Caco-2 (cell line): Measurements from ENCODE around the gene GPR22. TPM values are rescaled to one million over a fixed set of nuclear protein-coding genes. Genes with fewer than 3 reads are reported as not detected.

Experiments used
- BruUV-seq: library from RNA; stranded (reverse); fragments of 400-500 nt; replicated peaks from 2 replicates; lab custom pipeline; 2021; lab: Mats Ljungman, UMichigan
- CTCF ChIA-PET: fragments of 300-600 bp; sonication (Branson Sonifier 250); formaldehyde crosslinking; loops from one replicate; lab custom pipeline; 2022; ENCODE audit warnings: antibody characterized with exemption; lab: Charles Lee
- POLR2A ChIA-PET: fragments of 300-600 bp; sonication (Branson Sonifier 250); formaldehyde crosslinking; loops from one replicate; lab custom pipeline; 2022; ENCODE audit warnings: antibody characterized with exemption; lab: Charles Lee
- DNase-seq, 2 experiments: peaks; one replicate each; pipeline versions ENCODE4 v3.0.0 to v3.0.0-alpha.2; 2020 to 2022
- H3K27me3 ChIP-seq: replicated peaks from 2 replicates; pipeline ENCODE4 v1.6.0; 2011; ENCODE audit warnings: low read length; ENCODE audit not compliant: control insufficient read depth, insufficient read depth
- H3K36me3 ChIP-seq: 2 replicates; pipeline ENCODE4 v1.5.1; 2011; ENCODE audit warnings: low read length; ENCODE audit not compliant: control insufficient read depth, insufficient read depth
- H3K4me1 ChIP-seq: fragments of 250-450 bp; sonication (Bioruptor Pico); 2 replicates; pipeline ENCODE4 v1.5.1; 2020; ENCODE audit warnings: mild to moderate bottlenecking
- H3K4me3 ChIP-seq: 2 replicates; pipeline ENCODE4 v1.5.1; 2011; ENCODE audit warnings: low read depth, mild to moderate bottlenecking, control low read depth, low read length
- H3K9me3 ChIP-seq: fragments of 250-450 bp; sonication (Bioruptor Pico); 2 replicates; pipeline ENCODE4 v1.5.1; 2020; ENCODE audit warnings: mild to moderate bottlenecking, moderate library complexity
- H3K27ac Mint-ChIP-seq: one replicate; pipeline ENCODE4 v1.8.0; 2022; ENCODE audit warnings: mixed read lengths; ENCODE audit not compliant: unreplicated experiment
- H3K27me3 Mint-ChIP-seq: one replicate; pipeline ENCODE4 v1.8.0; 2022; ENCODE audit warnings: mixed read lengths; ENCODE audit not compliant: insufficient read depth, unreplicated experiment
- H3K36me3 Mint-ChIP-seq: one replicate; pipeline ENCODE4 v1.8.0; 2022; ENCODE audit warnings: mild to moderate bottlenecking, mixed read lengths; ENCODE audit not compliant: insufficient read depth, unreplicated experiment
- H3K4me1 Mint-ChIP-seq: one replicate; pipeline ENCODE4 v1.8.0; 2022; ENCODE audit warnings: low read depth, mixed read lengths; ENCODE audit not compliant: unreplicated experiment
- H3K4me3 Mint-ChIP-seq: one replicate; pipeline ENCODE4 v1.8.0; 2022; ENCODE audit warnings: mild to moderate bottlenecking, moderate library complexity, mixed read lengths; ENCODE audit not compliant: unreplicated experiment
- H3K9me3 Mint-ChIP-seq: one replicate; pipeline ENCODE4 v1.8.0; 2022; ENCODE audit warnings: mixed read lengths; ENCODE audit not compliant: unreplicated experiment
- CTCF ChIP-seq, 2 experiments: fragments of 200-600 bp in 1 of 2; IDR thresholded peaks; 1 replicate in 1 of 2; 2 replicates in 1 of 2; pipeline versions ENCODE4 v1.5.1 to v1.8.0; 2011 to 2022; ENCODE audit warnings: antibody characterized with exemption in 1 of 2, control low read depth in 1 of 2, inconsistent platforms in 1 of 2, low read depth in 1 of 2, low read length in 1 of 2, mild to moderate bottlenecking in 1 of 2, moderate library complexity in 1 of 2; ENCODE audit not compliant: insufficient read depth in 1 of 2, severe bottlenecking in 1 of 2, unreplicated experiment in 1 of 2
- intact Hi-C: fragments of 100-400 bp; cut with micrococcal nuclease; formaldehyde crosslinking; loops from one replicate; pipeline ENCODE4 v1.10.0; 2022; ENCODE audit not compliant: unreplicated experiment
- total RNA-seq: library from RNA; stranded (reverse); gene quantifications from 2 replicates; pipeline ENCODE4 v1.2.3, GENCODE V29; 2022

Gene GPR22
- total RNA-seq, 1 experiment from 2014 or later = not detected

DNA sequence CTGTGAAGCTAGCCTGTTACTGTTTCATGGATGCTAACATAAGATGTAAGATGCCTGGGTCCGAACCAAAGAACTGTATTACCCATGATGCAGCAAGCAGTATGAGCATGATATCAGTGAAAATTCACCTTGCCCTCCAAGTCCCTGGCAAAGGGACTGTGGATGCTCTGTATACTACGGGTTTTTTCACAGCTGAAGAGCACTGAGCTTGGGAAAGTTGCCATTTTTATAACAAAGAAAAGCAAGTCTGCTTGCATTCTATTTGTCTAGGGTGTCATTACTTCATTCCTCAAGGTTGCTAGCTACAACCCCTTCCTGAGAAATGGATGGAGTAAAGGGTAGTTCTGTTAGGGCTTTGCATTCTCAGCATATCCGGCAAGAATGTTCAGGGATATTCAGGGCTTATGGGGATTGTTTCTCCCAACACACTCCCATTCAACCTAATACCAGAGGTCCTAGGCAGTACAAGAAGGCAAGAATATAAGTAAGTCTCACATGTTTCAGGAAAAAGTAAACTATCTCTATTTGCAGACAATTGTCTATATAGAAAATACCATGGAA lies 5.1 kb upstream of the GPR22 start:
- ChIA-PET CTCF (interaction anchor here (0.7 to 2.1 kb wide), 2 partner anchors 37 to 278 kb away, joined by 3 to 7 read pairs; no protein-coding TSS in a partner anchor), POLR2A (no interaction called here)
- no peak for DNase-seq
- no peak for TF ChIP-seq CTCF (IDR thresholded peaks at IDR 0.05; ENCODE audit: insufficient read depth in 1 of 2, low read depth in 1 of 2, low read length in 1 of 2, severe bottlenecking in 1 of 2, unreplicated experiment in 1 of 2)
- Histone ChIP-seq H3K27me3 (no peaks in the 10 kb centered on the region), H3K4me3 (no peak overlapping the region), H3K9me3 (no peaks in the 10 kb centered on the region), H3K4me1 (no peaks in the 10 kb centered on the region), H3K36me3 (no peaks in the 10 kb centered on the region)
- H3K9me3 Mint-ChIP-seq = no peaks in the 10 kb centered on the region
- no peaks in the 10 kb centered on the region for H3K27me3 Mint-ChIP-seq
- H3K36me3 Mint-ChIP-seq = peaks cover under 1% of the 10 kb centered on the region
- BruUV-seq = no TSS peak
- intact Hi-C loops = loop anchor here (5.0 kb wide), 1 partner anchor 98 kb away; the partner anchor contains the start of genes COG5 and DUS4L
- H3K27ac Mint-ChIP-seq = no peak overlapping the region
- H3K4me1 Mint-ChIP-seq = no peaks in the 10 kb centered on the region
- H3K4me3 Mint-ChIP-seq = no peak overlapping the region

DNA sequence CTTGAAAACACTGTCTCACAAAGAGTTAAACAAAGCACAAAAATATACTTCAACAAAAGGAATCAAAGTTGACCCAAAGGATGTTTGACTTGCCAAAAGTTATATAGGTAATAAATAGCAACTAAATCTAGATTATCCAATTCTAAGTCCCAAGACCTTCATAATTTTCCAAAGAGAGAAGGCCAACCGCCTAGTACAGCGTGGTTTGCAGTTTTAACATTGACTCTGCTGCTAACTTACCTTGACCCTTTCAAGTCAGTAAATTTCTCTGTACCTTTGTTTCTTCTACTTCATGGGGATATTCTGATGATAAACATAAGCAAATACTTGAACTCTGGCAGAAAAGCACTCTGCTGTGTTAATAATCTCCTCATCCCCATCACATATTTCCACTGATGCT lies 1.9 kb upstream of the GPR22 start:
- no peaks in the 10 kb centered on the region for H3K9me3 Mint-ChIP-seq
- intact Hi-C loops = no loop called here
- no peaks in the 10 kb centered on the region for H3K4me1 Mint-ChIP-seq
- no peaks in the 10 kb centered on the region for H3K27me3 Mint-ChIP-seq
- H3K4me3 Mint-ChIP-seq = no peak overlapping the region
- Histone ChIP-seq H3K4me1 (no peaks in the 10 kb centered on the region), H3K36me3 (no peaks in the 10 kb centered on the region), H3K9me3 (no peaks in the 10 kb centered on the region), H3K27me3 (no peaks in the 10 kb centered on the region), H3K4me3 (no peak overlapping the region)
- ChIA-PET CTCF (no interaction called here), POLR2A (no interaction called here)
- no peaks in the 10 kb centered on the region for H3K36me3 Mint-ChIP-seq
- TF ChIP-seq CTCF (IDR thresholded peaks at IDR 0.05; ENCODE audit: insufficient read depth in 1 of 2, low read depth in 1 of 2, low read length in 1 of 2, severe bottlenecking in 1 of 2, unreplicated experiment in 1 of 2) = no peak
- no peak overlapping the region for H3K27ac Mint-ChIP-seq
- no peak for DNase-seq
- BruUV-seq = no TSS peak

GRCh38 chr7:107468824-107469223 lies 1.0 kb upstream of the GPR22 start:
- no peaks in the 10 kb centered on the region for H3K27me3 Mint-ChIP-seq
- Histone ChIP-seq H3K27me3 (no peaks in the 10 kb centered on the region), H3K36me3 (no peaks in the 10 kb centered on the region), H3K9me3 (no peaks in the 10 kb centered on the region), H3K4me3 (no peak overlapping the region), H3K4me1 (no peaks in the 10 kb centered on the region)
- H3K36me3 Mint-ChIP-seq = no peaks in the 10 kb centered on the region
- POLR2A ChIA-PET = no interaction called here
- no peak for DNase-seq
- intact Hi-C loops = no loop called here
- no TSS peak for BruUV-seq
- no peaks in the 10 kb centered on the region for H3K9me3 Mint-ChIP-seq
- CTCF ChIA-PET = no interaction called here
- no peak overlapping the region for H3K27ac Mint-ChIP-seq
- no peak for TF ChIP-seq CTCF (IDR thresholded peaks at IDR 0.05; ENCODE audit: insufficient read depth in 1 of 2, low read depth in 1 of 2, low read length in 1 of 2, severe bottlenecking in 1 of 2, unreplicated experiment in 1 of 2)
- H3K4me3 Mint-ChIP-seq = no peak overlapping the region
- no peaks in the 10 kb centered on the region for H3K4me1 Mint-ChIP-seq
